ENCODE data around the gene CUX1.
"Not testable (repeated sequence)": the region's sequence is repeated elsewhere in the genome, so short reads cannot be mapped to it uniquely, and the experiment has no call there.

Gene CUX1

GRCh38 chr7:101854084-101854865, 36.8 kb downstream of the CUX1 start:
- no peak for DNase-seq

GRCh38 chr7:101856473-101857357, 39.3 kb downstream of the CUX1 start:
- DNase-seq, result peak; percentile 84

- no peak for DNase-seq
Observed at GRCh38 chr7:101857358-101857811, 40.0 kb downstream of the CUX1 start.

- no peak for DNase-seq
Observed at GRCh38 chr7:101858437-101859385, 41.3 kb downstream of the CUX1 start.

GRCh38 chr7:101859411-101860106, 42.1 kb downstream of the CUX1 start:
- no peak for DNase-seq

- no peak for DNase-seq
Observed at GRCh38 chr7:101860316-101861217, 43.1 kb downstream of the CUX1 start.

DNA sequence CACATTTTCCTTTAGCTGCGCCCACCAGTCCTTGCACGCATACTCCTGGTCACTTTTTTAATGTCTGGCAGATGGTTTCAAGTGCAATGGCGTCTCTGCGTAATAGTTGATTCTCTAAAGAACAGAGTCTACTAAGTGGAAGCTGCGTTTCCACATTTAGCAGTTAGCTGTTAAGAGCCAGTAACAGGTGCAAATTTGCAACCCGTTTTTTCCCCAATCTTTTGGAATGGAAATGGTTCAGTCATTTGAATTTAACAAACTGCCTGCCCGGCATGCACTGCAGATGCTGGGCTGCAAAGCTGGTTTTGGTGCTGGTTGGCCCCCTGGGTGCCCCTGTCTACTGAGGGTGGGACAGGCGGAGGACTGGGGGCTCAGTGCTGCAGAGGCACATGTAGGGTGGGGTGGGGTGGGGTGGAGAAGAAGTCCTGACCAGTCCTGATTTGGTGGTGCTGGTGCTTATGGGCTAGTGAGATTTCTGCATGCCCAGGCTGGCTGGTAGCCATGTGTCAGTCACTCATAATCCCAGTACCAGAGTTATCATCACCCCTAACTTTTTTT, 43.9 kb downstream of the CUX1 start:
- DNase-seq, result no peak

GRCh38 chr7:101862280-101863220, 45.1 kb downstream of the CUX1 start:
- DNase-seq, result peak; percentile 54

DNA sequence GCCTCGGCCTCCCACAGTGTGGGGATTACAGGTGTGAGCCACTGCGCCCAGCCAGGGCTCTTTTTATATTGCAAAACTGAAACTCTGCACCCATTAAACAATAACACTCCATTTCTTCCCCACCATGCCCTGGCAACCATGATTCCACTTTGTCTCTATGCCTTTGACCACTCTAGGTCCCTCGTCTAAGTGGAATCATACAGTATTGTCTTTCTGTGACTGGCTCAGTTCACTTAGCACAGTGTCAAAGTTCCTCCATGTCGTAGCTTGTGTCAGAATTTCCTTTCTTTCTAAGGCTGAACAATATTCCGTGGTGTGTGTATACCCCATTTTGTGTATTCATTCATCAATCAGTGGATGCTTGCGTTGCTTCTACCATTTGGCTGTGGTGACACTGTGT, 46.2 kb downstream of the CUX1 start:
- DNase-seq, result no peak

DNA sequence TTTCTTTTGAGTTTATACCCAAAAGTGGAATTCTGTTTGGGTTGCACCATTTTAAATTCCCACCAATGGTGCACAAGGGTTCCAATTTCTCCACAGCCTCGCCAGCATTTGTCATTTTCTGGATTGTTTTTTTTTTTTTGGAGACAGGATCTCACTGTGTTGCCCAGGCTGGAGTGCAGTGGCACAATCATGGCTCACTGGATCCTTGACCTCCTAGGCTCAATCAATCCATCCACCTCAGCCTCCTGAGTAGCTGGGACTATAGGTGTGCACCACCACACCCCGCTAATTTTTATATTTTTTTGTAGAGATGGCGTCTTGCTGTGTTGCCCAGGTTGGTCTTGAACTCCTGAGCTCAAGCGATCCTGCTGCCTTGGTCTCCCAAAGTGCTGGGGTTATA, 46.6 kb downstream of the CUX1 start:
- DNase-seq, result no peak

DNA sequence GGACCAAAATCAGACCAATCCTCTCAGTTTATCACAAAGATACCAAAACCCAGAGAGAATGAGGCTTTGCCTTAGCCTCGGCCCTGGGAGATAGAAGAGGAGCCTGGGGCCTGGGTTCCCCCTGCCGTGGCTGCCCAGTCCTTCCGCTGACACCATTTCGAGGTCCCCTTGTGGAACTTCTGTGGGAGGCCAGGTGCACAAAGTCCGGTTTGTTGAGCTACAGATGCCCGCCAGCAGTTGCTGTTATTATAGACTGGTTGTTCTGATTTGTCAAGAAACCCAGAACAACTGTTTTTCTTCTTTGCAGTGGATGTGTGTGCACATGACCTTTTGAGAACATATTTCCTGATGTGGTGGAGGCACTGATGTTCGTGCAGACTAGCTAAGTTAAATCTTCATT, 47.6 kb downstream of the CUX1 start:
- no peak for DNase-seq

DNA sequence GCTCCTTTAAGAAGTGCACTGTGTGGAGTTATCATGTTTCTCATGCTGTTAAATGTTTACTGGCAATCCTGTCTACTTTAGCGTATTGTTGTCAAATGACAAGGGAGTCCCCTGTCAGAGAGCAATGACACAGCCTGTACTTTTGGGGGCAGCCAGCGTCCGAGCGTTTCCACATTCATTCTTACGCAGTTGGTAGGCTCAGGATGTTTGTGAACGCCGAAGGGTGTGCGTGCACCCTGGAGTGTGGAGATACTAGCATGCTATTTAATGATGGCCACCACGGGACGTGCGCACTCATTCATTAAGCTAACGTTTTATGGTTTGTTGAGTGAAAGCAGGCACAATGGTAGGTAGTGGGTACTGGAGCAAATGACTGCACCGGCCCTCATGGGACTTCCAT, 48.0 kb downstream of the CUX1 start:
- DNase-seq, result no peak

DNA sequence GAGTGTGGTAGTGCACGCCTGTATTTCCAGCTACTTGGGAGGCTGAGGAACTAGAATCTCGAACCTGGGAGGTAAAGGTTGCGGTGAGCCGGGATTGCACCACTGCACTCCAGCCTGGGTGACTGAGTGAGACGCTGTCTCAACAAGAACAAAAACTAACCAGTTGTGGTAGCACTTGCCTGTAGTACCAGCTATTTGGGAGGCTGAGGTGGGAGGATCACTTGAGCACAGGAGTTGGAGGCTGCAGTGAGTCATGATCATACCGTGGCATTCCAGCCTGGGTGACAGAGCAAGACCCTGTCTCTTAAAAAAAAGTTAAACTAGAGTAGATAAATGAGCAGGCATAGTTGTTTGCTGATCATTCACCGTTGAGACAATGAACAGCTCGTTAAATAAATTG, 48.9 kb downstream of the CUX1 start:
- no peak for DNase-seq

GRCh38 chr7:101867265-101867664, 49.8 kb downstream of the CUX1 start:
- no peak for DNase-seq

- DNase-seq, result not testable (repeated sequence)
Observed at GRCh38 chr7:101867681-101868080, 50.3 kb downstream of the CUX1 start.

GRCh38 chr7:101868191-101868950, 50.9 kb downstream of the CUX1 start:
- no peak for DNase-seq

DNA sequence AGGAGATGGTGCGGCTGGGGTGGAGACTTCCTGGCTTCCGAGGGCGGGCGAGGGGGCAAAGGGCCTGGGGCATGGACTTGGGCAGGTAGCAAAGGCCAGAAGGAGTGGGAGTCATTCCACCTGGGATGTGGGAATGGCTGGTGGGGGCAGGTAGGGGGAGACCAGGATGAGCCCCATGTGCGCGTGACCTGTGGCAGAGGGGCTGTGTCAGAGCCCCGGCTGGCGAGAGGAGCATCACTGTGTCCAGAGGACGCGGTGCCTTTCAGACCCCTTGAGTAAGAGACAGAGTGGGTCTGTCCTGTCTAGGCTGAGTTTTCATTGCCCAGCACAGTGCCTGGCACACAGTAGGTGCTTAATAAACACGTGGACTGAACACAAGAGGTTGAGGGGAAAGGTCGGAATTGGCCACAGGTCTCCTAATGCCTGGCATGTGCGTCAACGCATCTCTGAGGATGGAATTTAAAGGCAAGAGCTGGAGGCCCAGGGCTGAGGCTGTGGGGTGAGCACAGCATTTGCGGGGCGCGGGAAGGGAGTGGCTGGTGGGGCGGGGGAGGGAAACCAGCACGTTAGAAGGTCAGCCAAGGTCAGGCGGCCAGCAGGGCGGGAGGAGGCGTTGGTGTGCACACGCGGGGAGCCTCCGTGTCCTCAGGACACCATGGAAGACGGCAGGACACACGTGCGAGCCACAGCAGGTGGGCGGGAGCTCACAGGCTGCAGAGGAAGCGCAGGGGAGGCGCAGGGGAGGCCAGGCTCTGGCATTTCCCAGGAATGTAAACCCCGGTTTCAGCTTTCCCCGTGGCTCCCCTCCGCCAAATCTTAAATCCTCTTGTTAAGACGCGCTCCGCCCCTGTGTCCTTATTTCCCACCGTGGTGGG, 51.8 kb downstream of the CUX1 start:
- DNase-seq, result no peak

- no peak for DNase-seq
Observed at GRCh38 chr7:101869901-101870290, 52.5 kb downstream of the CUX1 start.
